T-helper 22 cell (primary cell): ENCODE results near the gene CDC25B.
A peak's percentile ranks its signal among the peaks of the same experiment; 100 is the strongest.

Experiments used
- DNase-seq: peaks from one replicate; pipeline ENCODE4 v3.0.0-alpha.2; 2020; ENCODE audit warnings: low read depth

Gene CDC25B

DNA sequence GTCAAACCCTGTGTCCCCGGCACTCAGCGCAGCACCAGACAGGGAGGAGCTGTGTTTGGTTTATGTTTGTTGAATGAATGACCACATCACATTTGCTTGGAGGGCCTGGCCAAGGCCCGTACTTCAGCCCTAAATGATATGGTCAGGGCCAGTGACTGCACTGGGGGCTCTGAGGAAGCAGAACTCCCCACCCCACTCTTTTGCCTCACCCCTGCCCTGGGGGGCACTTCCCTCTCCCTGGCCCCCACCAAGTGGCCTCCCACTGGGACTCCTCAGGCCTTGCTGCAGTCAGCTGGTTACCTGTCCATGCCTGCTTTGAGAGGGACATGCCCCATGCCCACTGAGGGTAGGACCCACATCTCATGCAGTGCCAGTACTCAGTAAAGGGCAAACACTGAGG is 31.5 kb upstream of the CDC25B start:
- no peak for DNase-seq

DNA sequence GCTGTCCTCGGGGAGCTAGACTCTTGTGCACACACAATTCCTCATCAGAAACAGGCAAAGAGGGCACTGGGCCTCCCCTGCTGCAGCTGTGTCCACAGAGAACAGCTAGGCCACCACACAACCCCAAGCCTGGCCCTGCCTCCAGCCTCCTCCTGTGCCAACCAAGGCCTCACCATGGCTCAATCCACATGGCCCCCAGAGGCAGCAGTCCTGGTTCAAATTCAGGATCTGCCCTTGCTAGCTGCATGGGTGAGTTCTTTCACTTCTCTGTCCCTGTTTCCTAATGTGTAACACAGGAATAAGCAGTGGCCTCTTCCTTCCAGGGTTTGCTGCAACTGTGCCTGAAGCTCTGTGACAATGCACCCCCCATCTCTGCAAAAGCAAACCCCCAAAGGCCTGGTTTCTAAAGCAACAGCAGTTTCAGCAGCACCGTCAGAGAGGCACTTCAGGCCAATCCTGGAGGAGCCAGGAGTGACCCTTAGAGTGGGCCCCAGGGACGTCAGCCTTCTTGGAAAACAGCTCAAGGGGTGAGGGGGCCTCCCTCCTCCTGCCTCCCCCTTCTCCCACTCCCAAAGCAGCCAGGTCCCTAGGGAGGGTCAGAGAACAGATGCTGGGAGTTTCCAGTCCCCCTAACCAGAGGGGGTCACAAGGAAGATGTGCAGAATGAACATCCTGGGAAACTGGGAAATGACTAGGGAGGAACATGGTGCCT is 30.8 kb upstream of the CDC25B start:
- no peak for DNase-seq

DNA sequence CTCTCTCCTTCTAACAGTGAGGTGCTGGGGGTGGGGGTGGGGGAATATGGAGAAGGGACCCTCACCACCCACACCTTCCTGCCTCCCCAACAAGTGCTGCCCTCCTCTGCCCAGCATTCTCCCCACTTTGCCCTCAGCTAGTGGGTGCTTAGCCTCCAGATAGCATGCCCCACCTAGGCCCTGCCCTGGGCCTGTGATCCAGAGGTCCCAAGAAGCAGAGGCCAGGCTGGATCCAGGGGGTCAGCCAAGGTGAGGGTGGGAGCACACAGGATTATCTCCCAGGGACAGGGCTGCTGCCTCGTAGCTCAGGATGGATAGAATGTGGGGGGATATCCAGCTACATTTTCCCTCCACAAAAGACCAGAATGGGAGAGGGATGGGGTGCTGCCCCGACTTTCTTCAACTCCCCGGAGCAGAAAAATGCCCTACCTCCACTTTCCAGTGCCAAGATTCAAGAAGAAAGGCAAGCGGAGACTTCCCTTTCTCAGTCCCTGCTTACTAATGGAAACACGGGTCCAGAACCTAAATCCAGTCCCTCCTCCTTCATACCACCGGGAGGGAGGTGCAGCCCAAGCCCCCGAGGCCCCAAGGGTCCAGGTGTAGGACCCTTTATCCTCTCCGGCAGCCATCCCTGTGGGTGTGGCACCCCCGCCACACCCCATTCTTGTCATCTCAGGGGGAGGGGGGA is 29.5 kb upstream of the CDC25B start:
- no peak for DNase-seq

DNA sequence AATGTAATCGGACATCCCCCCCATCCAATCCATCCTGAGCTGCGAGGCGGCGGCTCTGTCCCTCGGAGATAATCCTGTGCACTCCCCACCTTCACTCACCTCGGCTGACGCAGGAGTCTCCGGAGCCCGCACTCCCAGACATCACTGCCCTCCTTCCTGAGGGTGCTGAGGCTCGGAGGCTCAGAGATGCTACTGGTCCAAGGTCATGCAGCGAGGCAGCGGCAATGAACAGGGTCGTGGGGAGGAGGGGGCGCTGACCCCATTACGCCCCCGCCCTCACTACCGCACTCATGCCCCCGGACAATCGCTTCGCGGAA is 29.0 kb upstream of the CDC25B start:
- DNase-seq, result no peak

DNA sequence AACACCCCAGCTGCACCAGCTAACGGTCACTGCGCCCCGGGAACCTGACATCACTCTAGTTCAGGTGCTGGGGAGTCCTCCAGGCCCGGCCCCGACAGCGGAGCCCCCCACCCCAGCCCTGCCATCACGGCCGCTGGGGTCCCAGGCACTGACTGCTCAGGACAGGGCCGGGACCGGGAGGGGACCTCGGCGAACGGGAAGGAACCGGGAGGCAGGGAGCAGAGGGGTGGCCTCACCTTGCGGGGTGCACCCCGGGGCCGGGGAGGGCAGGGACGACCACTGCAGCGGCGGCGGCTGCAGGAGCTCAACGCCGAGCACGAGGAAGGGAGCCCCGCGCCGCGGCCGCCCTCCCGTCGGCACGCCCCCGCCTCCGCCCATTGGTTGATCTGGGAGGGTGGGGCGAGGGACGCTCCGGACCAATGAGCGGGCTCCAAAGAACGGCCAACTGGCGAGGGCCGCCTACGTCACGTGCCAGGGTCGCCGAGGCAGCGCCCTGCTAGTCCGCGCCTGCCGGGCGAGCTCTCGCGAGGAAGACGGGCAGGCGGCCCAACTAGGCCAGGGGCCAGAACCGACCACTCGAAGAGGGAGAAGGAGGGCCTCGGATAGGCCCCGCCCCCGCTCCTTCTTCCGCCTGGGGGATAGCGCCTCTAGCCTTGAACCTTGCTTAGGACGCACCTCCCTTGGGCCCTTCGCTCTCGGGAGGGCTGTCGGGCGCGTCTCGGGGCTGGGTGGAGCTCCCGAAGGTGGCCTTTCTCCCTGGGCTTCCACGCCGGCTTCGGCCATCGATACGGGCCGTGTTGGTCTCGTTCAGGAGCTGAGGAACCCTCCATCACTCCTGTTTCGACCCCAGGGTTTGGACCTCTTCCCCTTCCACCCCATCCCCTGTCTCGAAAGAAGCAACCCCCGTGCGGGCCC is 28.4 kb upstream of the CDC25B start, which contains the start of gene ADISSP:
Gene ADISSP (minus strand): TSS at position 327 of the 915 bp plus-strand sequence. CDS start 7,653 bp downstream, outside the sequence.
- DNase-seq, result peak; percentile 93

DNA sequence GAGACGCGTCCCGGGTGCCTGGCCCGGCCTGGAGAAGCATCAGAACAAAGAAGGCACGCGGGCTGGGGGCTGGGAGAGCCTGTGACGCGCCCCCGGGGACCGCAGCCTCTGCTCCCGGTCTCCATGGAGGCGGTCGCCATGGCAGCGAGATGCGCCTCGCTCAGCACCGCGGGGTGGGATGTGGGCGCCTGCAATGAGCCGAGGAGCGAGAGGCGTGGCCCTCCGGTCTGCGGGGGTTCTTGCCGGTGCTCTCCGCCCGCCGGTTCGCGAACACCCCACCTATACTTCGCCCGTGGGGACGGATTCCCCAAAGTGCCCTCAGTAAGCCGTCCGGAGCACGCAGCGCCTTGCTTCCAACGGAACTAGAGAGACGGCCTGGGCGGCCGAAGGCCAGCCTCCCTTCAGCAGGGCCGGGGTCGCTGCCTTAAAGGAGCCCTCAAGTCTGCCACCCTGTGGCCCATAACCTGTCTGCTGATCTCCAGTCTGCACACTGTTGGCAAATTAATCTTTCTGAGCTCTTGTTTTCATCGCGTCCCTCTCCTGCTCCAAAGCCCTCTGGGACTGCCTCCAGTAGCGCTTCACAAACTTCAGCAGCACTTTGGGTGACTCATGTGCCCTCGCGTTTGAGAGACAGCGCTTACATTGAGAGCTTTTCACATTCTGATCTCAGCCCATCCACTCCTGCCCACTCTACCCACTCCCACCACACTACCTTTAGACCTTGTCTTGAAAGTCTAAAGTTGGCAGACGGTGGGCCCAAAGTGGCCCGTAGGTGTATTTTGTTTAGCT is 27.6 kb upstream of the CDC25B start:
- peak; percentile 89 for DNase-seq

DNA sequence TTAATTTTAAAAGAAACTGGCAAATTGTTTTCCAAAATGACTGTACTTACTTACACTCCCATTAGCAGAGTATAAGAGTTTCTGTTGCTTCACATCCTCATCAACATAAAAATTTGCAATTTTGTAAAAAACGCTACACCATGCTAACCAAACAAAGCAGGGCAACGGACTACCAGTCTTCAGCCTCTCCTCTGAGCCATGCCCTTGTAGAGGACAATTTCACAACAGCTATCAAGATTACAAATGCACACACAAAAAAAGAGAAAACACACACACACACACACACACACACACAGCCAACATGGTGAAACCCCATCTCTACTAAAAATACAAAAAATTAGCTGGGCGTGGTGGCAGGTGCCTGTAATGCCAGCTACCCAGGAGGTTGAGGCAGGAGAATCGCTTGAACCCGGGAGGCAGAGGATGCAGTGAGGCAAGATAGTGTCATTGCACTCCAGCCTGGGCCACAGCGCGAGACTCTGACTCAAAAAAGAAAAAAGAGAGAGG is 24.5 kb upstream of the CDC25B start:
- no peak for DNase-seq

DNA sequence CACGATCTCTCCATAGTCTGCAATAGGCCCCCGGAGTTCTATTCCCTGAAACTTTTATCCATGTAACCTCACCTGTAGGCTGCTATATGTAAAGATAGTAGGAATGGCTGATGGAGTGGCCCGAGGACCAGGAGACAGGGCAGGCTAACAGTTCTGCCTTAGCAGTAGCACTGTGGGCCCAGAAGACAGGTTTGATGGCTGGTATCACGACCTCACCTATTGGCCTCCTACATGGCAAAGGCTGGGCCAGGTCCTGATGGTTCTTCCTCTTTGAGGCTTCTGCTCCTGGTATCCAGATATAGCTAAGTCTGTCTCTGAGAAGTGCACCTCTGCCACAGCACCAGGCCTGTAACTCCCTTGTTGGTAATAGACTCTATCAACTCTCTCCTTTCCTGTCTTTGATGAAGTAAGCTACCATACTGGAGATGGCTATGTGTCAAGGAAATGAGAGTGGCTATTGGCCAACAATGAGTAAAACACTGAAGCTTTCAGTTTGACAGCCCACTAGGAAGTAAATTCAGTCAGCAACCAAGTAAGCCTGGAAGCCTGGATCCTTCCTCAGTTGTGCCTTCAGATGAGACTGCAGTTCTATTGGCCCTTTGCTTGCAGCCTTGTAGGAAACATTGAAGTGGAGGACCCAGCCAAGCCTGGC is 20.5 kb upstream of the CDC25B start:
- no peak for DNase-seq

DNA sequence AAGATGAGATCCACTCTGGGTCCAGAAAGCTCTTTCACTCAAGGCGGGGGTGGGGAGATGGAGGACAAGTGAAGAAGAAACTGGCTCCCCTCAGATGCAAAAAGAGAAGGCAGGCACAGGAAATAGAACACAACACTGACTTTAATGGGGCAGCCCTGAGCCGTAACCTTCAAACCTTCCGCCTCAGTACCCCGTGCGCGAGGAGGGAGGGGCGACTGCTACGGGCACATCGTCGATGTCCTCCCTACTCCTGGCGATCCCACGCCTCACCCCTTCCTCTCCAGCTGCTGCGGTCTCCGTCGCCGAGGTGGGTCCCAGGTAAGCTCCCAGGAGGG is 18.8 kb upstream of the CDC25B start:
- no peak for DNase-seq

DNA sequence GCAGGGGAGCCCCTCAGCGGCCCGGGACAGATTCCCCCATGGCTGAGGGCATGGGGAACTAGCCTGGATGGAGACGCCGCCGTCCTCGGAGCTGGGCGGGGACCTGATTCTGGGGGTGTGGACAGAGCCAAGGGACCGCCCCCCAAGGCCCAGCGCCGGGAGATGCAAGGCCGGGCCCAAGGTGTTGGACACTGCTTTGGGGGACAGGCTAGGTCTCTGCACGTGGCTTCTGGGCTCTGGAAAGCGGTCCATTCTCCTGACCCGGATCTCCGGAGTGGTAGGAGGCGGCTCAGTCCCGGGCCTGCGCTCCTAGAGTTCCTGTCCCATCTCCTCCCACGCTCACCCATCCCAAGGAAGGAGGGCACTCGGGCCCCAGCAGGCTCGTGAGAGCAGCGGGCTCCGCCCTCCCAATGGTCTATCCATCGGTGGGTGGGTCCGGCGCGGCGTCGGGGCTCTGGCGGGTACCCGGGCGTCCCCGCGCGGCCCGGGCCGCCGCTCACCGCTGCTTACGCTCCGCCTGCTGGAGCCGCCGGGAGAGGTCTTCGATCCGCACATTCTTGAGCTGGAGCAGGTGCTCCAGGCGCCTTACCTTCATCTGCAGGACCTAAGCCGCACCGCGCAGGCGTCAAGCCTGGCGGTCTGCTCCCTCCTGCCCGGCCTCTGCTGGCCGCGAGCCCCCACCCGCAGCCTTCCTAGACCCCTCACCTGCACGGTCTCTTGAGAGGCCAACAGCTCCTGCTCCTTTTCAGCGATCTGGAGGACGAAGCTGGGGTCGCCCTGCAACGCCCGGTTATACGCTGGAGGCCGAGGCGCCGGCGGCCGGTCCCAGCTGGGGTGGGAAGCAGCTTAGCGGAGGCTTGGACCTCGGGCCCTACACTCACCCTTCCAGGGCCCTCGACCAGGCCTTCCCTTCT is 18.1 kb upstream of the CDC25B start:
- DNase-seq, result peak; percentile 17

DNA sequence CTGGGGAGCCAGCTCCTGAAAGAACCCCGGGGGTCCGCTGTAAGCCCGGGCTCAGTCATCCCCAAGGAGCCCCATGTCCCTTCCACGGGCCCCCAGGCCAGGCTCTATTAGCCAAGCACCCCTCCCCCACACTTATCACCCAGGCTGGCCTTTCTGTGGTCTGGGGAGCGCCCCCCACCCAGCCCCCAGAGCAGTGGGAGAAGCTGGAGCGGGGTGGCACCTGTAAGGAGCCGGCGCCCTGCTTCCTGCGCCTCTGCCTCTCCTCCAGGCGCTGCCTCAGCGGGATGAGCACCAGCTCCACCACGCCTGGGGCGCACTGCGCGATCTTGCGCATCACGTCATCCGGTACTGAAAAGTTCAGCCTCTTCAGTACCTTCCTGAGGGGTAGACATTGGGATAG is 17.1 kb upstream of the CDC25B start:
- DNase-seq, result no peak

DNA sequence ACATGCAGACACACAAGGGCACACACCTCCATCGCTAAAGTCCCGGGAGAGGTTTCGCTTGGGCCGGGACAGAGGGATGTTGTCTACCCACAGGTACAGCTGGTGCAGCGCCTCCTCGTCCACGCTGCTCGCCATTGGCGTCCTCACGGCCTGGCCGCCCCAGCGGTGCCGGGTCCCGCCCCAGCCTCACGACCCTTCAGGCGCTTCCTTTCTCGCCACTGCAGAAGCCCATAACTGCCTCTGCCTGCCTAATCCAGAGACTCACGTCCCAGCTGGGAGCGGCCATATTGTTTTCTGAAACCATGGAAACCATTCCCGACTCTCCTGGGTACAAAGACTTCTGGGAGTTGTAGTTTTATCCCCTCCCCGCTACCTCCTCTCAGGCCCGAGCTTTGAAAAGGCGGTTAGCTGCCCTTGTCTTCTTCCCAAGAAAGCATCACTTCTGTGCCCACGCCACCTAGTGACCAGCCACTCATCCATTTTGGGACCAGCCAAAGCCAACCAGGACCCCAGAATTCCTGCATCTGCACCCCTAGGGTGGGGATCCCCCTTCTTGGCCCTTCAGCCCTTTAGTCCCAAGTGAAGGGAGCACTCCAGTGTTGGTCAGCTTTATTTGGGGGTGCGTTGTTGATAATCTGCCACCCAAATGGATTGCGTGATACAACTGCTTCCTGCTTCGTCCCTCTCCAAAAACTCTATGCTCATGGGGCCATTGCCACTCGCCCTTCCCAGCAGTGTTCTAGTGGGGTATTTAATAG is 14.8 kb upstream of the CDC25B start, which contains the start of gene SPEF1:
Gene SPEF1 (minus strand): TSS at position 296 of the 758 bp plus-strand sequence. CDS start 161 bp downstream, at position 135.
- DNase-seq, result peak; percentile 28

DNA sequence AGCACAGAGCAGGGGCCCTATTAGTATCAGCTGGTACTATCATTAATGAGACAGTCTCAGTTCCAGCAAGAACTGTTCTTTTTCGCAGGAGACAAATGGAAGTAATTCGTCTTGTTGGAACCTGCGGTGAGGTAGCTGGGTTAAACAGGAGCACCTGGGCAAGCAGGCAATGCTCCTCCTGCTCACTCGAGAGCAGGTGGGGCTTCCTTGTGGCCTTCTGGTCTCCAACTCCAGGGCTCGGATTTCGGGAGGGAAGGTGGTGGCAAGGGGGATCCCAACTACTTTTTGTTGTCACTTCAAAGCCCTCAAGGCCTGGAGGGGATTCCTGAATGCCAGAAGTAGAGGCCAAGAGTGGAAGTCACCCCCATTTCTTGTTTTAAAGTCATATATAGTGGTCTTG is 13.5 kb upstream of the CDC25B start:
- DNase-seq, result no peak

DNA sequence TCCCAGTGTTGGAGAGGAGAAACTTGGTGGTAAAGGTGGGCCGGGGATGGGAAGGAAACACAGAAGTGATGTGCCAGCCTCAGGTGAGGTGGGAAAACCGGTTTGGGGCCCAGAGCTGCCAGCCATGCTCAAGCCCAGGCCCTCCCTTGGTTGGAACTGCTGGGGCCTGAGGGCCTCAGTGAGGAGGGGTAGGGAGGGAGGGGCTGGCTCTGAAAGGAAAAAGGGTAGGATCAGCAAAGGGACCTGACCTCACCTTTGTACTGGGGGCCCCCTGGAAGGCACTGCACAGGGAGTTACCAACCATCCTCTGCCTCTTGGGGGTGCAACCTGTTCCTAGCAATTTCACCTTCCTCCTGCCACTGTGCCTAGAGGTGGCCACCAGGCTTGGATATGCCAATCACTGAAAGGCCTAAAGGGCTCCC is 13.0 kb upstream of the CDC25B start:
- no peak for DNase-seq

DNA sequence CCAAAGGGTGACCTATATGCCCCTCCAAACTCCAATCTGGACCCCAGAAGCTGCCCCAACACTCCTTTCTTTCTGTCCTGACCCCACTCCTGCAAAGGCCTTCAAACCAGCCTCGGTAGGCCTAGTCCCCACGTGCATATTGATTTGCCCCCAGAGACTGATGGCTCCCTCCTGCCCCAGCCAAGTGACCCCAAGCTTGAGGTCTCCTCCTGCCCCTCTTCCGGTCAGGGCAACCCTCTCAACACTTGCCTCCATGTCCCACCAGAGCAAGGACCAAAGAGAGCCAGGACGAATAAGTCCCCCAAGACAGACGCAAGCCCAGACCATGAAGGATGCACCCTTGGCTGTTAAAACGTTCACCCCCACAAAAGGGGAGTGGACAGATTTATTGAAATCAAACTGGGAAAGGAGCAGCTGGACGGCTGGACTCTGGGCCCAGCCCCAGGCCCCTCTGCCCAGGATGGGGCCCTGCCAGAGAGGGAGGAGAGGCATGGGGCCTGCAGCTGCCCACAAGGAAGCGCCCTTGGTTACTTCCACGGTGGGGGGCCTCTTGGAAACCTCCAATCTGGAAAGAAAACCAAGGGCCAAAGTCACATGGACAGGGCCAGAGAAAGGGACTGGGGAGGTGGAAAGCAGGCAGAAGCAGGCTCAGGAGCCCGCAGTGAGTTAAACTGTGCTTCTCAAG is 12.5 kb upstream of the CDC25B start:
- DNase-seq, result no peak

DNA sequence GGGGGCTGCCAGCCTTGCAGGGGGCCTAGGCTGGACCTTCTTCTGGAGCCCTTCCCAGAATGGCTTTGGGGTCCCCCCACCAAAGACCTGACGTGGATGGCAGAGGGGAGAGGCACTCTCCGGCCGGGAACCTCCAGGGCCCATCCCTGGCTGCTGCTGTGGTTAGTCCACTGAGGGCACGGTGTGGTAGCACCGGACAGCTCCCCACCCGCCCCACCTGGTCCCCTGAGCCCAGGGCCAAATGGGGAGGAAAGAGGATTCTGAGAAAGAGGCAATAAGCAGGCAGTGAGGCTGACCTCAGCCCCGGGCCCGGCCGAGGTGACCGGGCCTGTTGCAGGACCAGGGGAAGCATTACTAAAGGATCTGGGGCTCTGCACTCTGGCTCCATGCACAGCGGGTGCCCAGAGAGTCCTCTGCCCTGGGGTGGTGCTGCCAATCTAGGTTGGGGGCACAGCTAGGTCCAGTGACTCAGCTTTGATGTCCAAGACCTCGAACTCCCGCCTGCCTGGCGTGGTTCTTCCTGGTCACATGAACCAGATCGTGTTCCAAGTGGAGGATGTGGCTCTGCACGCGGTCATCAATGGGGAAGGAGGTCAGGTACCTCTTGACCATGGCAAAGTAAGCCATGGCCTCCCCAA is 11.8 kb upstream of the CDC25B start:
- no peak for DNase-seq

DNA sequence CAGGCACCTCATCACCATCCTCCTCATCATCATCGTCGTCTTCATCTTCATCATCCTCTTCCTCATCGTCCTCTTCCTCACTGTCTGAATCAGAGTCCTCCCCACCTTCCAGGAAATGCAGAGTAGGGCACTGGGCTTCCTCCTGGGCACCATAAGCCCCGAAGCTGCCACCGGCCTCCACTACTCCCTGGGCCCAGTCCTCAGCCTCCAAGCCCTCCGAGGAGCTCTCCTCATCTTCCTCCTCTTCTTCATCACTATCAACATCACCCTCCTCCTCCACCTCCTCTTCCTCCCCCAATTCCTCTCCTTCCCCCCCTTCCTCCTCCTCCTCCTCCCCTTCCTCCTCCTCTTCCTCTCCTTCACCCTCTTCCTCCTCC is 11.3 kb upstream of the CDC25B start:
- no peak for DNase-seq
